Esophagus squamous epithelium (tissue), 5 donors: Measurements from ENCODE around the gene BARX1. TPM values are rescaled to one million over a fixed set of nuclear protein-coding genes. Genes with fewer than 3 reads are reported as not detected.

Experiments
- DNase-seq: peaks from one replicate; lab custom pipeline; 2025; lab: John Stamatoyannopoulos, UW
- H3K27ac ChIP-seq, 4 donors: fragments of 200-600 bp; sonication (generic); one replicate each; pipeline ENCODE4 v1.5.1; 2016 to 2019; ENCODE audit warnings: mild to moderate bottlenecking in 1 of 4
- H3K27me3 ChIP-seq, 4 donors: fragments of 200-600 bp; sonication (generic); 1 replicate in 3 of 4; 2 replicates in 1 of 4; pipeline versions ENCODE4 v1.5.1 to v1.6.0; 2017 to 2021; ENCODE audit warnings: antibody characterized with exemption in 1 of 4
- H3K36me3 ChIP-seq, 3 donors: fragments of 200-600 bp; sonication (generic); one replicate each; pipeline ENCODE4 v1.5.1; 2016 to 2019
- H3K4me1 ChIP-seq, 3 donors: fragments of 200-600 bp; sonication (generic); one replicate each; pipeline ENCODE4 v1.5.1; 2017 to 2019
- H3K4me3 ChIP-seq, 4 donors: fragments of 200-600 bp; sonication (generic); 1 replicate in 3 of 4; 2 replicates in 1 of 4; pipeline ENCODE4 v1.5.1; 2016 to 2019; ENCODE audit warnings: mild to moderate bottlenecking in 2 of 4, moderate library complexity in 1 of 4
- H3K9me3 ChIP-seq, 3 donors: fragments of 200-600 bp; sonication (generic); one replicate each; pipeline ENCODE4 v1.5.1; 2016 to 2019
- POLR2A ChIP-seq, 4 donors: fragments of 450-650 bp; IDR thresholded peaks; one replicate each; pipeline ENCODE4 v1.6.1; 2017; ENCODE audit warnings: antibody characterized with exemption in 4 of 4, mild to moderate bottlenecking in 4 of 4, moderate library complexity in 3 of 4
- WGBS, 2 donors: methylation state at CpG; one replicate each; pipeline ENCODE4 v1.1.5; 2018; 5-methylcytosine and 5-hydroxymethylcytosine counted together
- intact Hi-C: fragments of 100-400 bp; cut with DNase I; formaldehyde crosslinking; loops from one replicate; pipeline ENCODE4 v1.15.0; 2022
- total RNA-seq, 4 donors: library from RNA; depleted of rRNA; stranded (reverse); fragments of >200 nt; gene quantifications; one replicate each; pipeline ENCODE4 v1.1.0, GENCODE V29; 2016
- TF ChIP-seq, protein P1 (sequence below), 6 experiments: fragments of 450-650 bp in 4 of 6; fragments of 200-600 bp in 2 of 6; sonication (generic) in 2 of 6; IDR thresholded peaks; one replicate each; pipeline ENCODE4 v1.5.1; 2016 to 2019; ENCODE audit warnings: antibody characterized with exemption in 6 of 6, mild to moderate bottlenecking in 4 of 6, moderate library complexity in 4 of 6
- donor health status: DM: yes; HTN: yes; CAD: no.

The BARX1 gene
- total RNA-seq, 4 donors from 2014 or later = not detected

DNA sequence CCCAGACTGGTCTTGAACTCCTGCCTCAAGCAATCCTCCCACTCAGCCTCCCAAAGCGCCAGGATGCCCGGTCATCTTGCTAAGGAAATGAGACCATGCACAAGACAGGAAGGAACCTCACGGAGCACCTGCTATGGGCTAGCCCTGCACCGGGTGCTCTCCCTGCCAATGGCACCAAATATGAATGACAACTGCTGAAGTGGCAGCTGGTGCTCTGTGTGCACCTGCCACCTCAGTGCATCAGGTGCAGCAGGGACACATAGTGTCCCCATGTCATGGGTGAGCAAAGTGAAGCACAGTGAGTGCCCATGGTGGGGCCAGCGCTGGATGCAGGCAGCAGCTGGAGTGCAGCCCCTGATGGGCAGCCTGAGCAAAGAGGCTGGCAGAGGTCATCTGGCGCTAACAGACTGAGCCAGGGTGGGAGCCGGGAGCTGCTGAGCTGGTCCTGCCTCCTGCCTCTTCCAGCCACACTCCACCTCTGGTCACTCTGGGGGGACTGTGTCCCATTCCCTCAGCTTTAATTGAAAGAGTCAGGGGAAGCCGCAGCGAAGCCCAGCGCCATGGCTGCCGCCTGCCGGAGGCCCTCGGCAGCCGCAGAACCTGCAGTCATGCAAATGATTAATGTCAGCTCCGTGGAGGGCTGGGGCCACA lies 46.4 kb downstream of the BARX1 start:
- Histone ChIP-seq H3K4me1 (peaks cover 6 to 20% (median 14%) of the 10 kb centered on the region in 3 donors), H3K4me3 (no peak overlapping the region), H3K36me3 (no peaks in the 10 kb centered on the region), H3K27me3 (peaks cover 0 to 74% (median 0%) of the 10 kb centered on the region in 4 donors), H3K27ac (no peak overlapping the region), H3K9me3 (no peaks in the 10 kb centered on the region)
- WGBS, 2 donors = 58 to 87% methylated on average over 3 to 8 of the region's 15 CpGs
- intact Hi-C loops = no loop called here
- TF ChIP-seq POLR2A (IDR thresholded peaks at IDR 0.05) = no peak
- TF ChIP-seq, protein P1, sequence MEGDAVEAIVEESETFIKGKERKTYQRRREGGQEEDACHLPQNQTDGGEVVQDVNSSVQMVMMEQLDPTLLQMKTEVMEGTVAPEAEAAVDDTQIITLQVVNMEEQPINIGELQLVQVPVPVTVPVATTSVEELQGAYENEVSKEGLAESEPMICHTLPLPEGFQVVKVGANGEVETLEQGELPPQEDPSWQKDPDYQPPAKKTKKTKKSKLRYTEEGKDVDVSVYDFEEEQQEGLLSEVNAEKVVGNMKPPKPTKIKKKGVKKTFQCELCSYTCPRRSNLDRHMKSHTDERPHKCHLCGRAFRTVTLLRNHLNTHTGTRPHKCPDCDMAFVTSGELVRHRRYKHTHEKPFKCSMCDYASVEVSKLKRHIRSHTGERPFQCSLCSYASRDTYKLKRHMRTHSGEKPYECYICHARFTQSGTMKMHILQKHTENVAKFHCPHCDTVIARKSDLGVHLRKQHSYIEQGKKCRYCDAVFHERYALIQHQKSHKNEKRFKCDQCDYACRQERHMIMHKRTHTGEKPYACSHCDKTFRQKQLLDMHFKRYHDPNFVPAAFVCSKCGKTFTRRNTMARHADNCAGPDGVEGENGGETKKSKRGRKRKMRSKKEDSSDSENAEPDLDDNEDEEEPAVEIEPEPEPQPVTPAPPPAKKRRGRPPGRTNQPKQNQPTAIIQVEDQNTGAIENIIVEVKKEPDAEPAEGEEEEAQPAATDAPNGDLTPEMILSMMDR (IDR thresholded peaks at IDR 0.05) = no peak
- DNase-seq = no peak

DNA sequence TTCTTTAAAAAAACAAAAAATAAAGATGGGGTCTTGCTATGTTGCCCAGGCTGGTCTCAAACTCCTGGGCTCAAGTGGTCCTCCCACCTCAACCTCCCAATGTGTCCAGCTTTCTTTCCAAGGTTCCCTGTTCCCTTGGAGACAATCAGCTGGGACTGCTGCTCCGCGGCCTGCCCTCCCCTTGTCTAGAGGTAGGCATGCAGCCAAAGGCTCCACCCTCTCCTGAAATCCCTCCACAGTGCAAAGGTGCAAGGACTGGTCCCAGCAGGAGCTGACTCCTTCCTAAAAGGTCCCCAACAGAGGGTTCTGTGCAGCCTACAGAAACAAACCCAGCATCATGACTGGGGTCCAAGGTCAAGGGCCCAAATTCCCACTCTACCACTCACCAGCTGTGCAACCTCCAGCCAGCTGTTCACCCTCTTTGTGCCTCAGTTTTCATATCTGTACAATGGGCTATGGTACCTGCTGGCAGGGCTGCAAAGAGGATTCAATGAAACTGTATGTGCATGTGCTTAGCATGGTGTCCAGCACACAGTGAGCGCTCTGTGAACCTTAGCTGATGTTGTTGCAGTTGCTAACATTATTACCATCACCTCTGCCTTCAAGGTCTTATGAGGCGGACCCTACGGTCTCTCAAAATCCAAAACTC lies 47.5 kb downstream of the BARX1 start:
- Histone ChIP-seq H3K4me3 (no peak overlapping the region), H3K9me3 (no peaks in the 10 kb centered on the region), H3K27ac (no peak overlapping the region), H3K27me3 (peaks cover 0 to 74% (median 0%) of the 10 kb centered on the region in 4 donors), H3K4me1 (peaks cover 6 to 17% (median 14%) of the 10 kb centered on the region in 3 donors), H3K36me3 (no peaks in the 10 kb centered on the region)
- WGBS, 2 donors = 77 to 100% methylated on average over 5 of the region's 5 CpGs
- TF ChIP-seq POLR2A (IDR thresholded peaks at IDR 0.05) = no peak
- TF ChIP-seq, protein P1 (IDR thresholded peaks at IDR 0.05) = no peak
- DNase-seq = no peak
- intact Hi-C loops = no loop called here

DNA sequence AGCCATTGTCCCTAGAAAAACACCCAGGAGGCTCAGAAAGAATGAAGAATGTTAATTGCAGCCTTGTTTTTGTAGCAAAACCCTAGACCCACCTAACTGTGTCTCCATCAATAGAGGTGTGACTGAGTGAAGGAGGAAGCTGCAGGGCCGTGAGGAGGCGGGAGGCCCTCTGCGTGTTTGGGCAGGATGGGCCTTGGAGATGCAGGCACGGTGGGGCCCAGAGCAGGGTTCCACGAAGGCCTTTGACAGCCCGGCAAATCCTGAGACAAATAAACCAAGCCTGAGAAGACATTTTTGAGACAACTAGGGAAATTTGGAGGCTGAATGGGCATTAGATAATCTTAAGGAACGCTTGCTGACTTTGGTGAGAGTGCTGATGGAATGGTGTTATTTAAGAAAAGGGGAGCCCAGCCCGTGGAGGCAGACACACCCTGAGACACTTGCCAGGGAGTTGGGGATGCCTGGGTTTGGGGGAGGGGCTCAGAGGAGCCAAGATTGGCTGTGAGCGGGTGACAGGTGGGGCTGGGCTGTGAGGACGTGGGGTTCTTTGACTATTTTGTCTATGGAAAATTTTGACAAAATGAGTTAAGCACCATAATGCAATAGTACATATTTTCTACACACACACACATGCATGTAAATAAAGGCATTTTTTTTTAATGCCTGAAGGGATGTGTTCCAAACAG lies 48.8 kb downstream of the BARX1 start:
- H3K27me3 ChIP-seq = peaks cover 0 to 70% (median 0%) of the 10 kb centered on the region in 4 donors
- no peaks in the 10 kb centered on the region for H3K9me3 ChIP-seq
- H3K4me1 ChIP-seq = peaks cover 0 to 3% (median under 1%) of the 10 kb centered on the region in 3 donors
- no peak overlapping the region for H3K27ac ChIP-seq
- intact Hi-C loops = no loop called here
- DNase-seq = no peak
- TF ChIP-seq, protein P1 (IDR thresholded peaks at IDR 0.05) = no peak
- no peak for TF ChIP-seq POLR2A (IDR thresholded peaks at IDR 0.05)
- H3K4me3 ChIP-seq = no peak overlapping the region
- 35 to 49% methylated on average over 10 of the region's 10 CpGs for WGBS, 2 donors
- H3K36me3 ChIP-seq = no peaks in the 10 kb centered on the region

DNA sequence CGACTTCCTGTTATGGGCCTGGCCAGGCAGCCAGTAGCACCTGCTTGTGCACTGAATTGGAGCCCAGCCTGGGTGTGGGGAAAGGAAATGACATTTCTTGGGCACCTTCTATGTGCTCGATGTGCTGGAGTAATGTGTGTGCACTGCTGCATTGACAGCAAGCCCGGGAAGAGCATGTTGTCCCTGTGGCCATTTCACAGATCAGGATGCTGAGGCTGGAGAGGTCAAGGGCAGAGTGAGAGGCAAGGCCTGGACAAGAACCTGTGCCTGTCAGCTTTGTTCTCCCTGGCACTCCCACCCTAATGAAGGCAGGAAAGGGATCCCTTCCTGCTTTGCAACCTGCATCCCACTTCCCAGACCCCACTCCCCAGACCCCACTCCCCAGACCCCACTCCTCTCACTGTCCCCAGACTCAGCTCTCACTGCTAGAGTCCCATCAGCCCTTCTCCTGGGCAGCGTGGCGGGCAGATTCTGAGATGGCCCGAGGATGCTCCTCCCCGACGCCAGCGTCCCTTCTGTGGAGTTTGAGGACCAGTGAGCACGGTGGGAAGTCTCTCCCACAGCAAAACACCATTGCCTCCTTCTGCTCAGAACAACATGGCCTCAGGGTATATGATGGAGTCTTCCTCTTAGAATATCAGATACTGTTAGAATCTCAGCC lies 49.6 kb downstream of the BARX1 start:
- no peaks in the 10 kb centered on the region for H3K9me3 ChIP-seq
- 60 to 74% methylated on average over 1 to 3 of the region's 10 CpGs for WGBS, 2 donors
- no peaks in the 10 kb centered on the region for H3K4me1 ChIP-seq
- peaks cover 0 to 69% (median 0%) of the 10 kb centered on the region in 4 donors for H3K27me3 ChIP-seq
- TF ChIP-seq, protein P1 (IDR thresholded peaks at IDR 0.05) = no peak
- no peak for TF ChIP-seq POLR2A (IDR thresholded peaks at IDR 0.05)
- no peak for DNase-seq
- H3K36me3 ChIP-seq = no peaks in the 10 kb centered on the region
- H3K4me3 ChIP-seq = no peak overlapping the region
- H3K27ac ChIP-seq = no peak overlapping the region
- intact Hi-C loops = no loop called here
